Fibroblast of skin of scalp (primary cell): ENCODE measurements around the gene SNAPC5.

ENCODE experiments used
- DNase-seq: peaks from one replicate; pipeline ENCODE4 v3.0.0-alpha.2; 2013

Gene SNAPC5

GRCh38 chr15:66454143-66454542 lies 43.4 kb downstream of the SNAPC5 start:
- DNase-seq, result no peak

DNA sequence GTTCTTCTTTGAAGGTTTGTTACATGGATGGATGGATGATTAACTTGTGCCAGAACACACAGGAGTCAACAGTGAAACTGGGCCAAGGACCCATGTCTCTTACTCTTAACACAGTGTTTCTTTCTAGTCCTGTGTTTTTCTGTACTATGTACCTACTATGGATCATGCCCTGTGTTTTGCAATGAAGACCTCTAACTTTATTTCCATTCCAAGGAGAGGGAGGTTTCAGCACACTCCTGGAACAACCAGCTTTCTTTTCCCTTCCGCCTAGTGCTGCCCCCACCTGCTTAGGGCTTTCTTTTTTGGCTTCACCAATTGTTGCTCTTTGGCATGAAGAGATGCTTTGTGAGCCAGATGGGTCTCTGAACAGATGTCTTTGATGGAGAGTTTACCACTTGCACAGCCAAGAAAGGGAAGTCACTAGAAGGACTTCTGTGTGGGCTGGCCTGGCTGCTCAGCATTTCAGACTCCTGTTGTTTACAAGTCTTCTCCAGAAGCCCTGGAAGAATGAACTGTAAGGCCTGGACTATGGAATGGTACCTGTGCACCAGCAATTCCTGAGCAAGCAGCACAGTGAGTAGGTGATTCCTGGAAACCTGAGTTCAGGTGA lies 44.5 kb downstream of the SNAPC5 start:
- no peak for DNase-seq

DNA sequence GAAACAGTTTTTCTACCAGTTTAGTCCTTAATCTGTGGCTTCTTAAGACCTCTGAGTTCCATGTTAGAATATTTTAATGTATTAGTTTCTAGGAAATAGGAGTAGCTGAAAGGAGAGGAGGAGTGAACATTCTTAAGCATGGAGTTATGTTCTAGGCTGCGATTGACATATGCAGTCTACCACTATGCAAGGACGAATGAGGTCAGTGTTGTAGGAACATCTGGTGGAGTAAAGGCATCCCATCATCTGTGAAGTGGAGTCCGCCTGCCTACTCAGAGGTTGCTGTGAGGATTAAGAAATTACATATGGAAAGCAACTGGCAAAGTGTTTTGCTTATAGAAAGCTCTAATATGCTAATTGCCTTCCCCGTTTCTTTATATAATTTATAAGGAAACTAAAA lies 45.1 kb downstream of the SNAPC5 start:
- no peak for DNase-seq
